Fibroblast of the conjunctiva (primary cell): ENCODE measurements around the gene TUBB4A.

ENCODE experiments used
- DNase-seq: peaks from one replicate; pipeline ENCODE4 v3.0.0-alpha.2; 2010; ENCODE audit warnings: low read depth

TUBB4A gene

GRCh38 chr19:6466526-6467248, 35.4 kb downstream of the TUBB4A start:
- no peak for DNase-seq

GRCh38 chr19:6465663-6466062, 36.4 kb downstream of the TUBB4A start:
- DNase-seq, result no peak

- DNase-seq, result no peak
Observed at GRCh38 chr19:6465006-6465405, 37.1 kb downstream of the TUBB4A start.

GRCh38 chr19:6464070-6464873, 37.8 kb downstream of the TUBB4A start, which contains the start of gene CRB3:
TSS of gene CRB3 (plus strand) at chr19:6464271. CDS start at chr19:6464702, 431 bp downstream.
- DNase-seq, result no peak

- peak; percentile 90 for DNase-seq
Observed at GRCh38 chr19:6460099-6460884, 41.8 kb downstream of the TUBB4A start.

GRCh38 chr19:6459262-6460098, 42.6 kb downstream of the TUBB4A start, which contains the start of gene SLC25A23:
TSS of gene SLC25A23 (minus strand) at chr19:6459792. CDS start at chr19:6459628, 164 bp downstream.
- DNase-seq, result peak; percentile 28

GRCh38 chr19:6458695-6459261, 43.3 kb downstream of the TUBB4A start:
- DNase-seq, result no peak

- no peak for DNase-seq
Observed at GRCh38 chr19:6457958-6458694, 44.0 kb downstream of the TUBB4A start.

GRCh38 chr19:6455924-6456323, 46.2 kb downstream of the TUBB4A start:
- no peak for DNase-seq

- no peak for DNase-seq
Observed at GRCh38 chr19:6453951-6454565, 48.1 kb downstream of the TUBB4A start.

- DNase-seq, result no peak
Observed at GRCh38 chr19:6452899-6453298, 49.2 kb downstream of the TUBB4A start.

- no peak for DNase-seq
Observed at GRCh38 chr19:6452223-6452614, 49.9 kb downstream of the TUBB4A start.

GRCh38 chr19:6451583-6452222, 50.4 kb downstream of the TUBB4A start:
- no peak for DNase-seq

GRCh38 chr19:6450166-6450565, 51.9 kb downstream of the TUBB4A start:
- DNase-seq, result no peak

- no peak for DNase-seq
Observed at GRCh38 chr19:6448045-6448444, 54.1 kb downstream of the TUBB4A start.

GRCh38 chr19:6446452-6446851, 55.7 kb downstream of the TUBB4A start:
- DNase-seq, result no peak
